ENCODE measurements around the gene CERK. TPM values are rescaled to one million over a fixed set of nuclear protein-coding genes. Genes with fewer than 3 reads are reported as not detected.

CERK gene
- total and polyA plus RNA-seq, 4 donors: 7.9 to 24.3 (median 10.2) TPM

DNA sequence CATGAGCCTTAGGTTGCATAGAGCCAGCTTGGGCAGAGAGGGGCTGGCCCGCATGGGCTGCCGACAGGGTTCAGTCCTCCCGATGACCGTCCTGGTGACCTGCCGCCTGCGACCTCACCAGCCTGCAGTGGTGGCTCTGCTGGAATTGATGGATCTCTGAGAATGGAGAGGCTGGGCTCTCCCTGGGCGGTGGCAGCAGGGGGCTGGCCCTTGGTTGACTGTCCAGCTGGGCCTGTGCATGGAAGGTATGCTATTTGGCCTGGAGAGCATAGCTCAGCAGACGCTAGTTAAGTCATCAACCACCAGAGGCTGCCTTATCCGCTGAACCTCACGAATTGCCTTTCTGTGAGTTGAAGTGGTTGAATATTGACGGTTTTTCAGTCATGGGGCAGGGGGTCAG lies 98.2 kb downstream of the CERK start:
- H3K36me3 ChIP-seq (ENCODE audit: control insufficient read depth in 4 of 4, insufficient read depth in 3 of 4, low read depth in 1 of 4, low read length in 3 of 4): peaks cover 0 to 3% (median 0%) of the 10 kb centered on the region in 4 donors
- H3K27ac ChIP-seq (ENCODE audit: low read depth in 1 of 2, low read length in 2 of 2): no peak overlapping the region
- TF ChIP-seq SP1 (IDR thresholded peaks at IDR 0.05): no peak
- H3K9me3 ChIP-seq (ENCODE audit: control insufficient read depth in 4 of 4, low read length in 3 of 4): no peaks in the 10 kb centered on the region
- H3K27me3 ChIP-seq (ENCODE audit: control insufficient read depth in 4 of 4, insufficient read depth in 4 of 4, low read length in 3 of 4): no peaks in the 10 kb centered on the region
- H3K9ac ChIP-seq (ENCODE audit: low read depth in 1 of 2, low read length in 2 of 2): no peak overlapping the region
- no peak overlapping the region for H3K4me3 ChIP-seq (ENCODE audit: low read depth in 1 of 3, low read length in 3 of 3)
- DNase-seq (ENCODE audit: low spot score): no peak
- H3K4me1 ChIP-seq (ENCODE audit: control insufficient read depth in 4 of 4, insufficient read depth in 4 of 4, low read length in 3 of 4): peaks cover 0 to 40% (median 14%) of the 10 kb centered on the region in 4 donors
- WGBS: 85% methylated on average over 11 of the region's 11 CpGs

DNA sequence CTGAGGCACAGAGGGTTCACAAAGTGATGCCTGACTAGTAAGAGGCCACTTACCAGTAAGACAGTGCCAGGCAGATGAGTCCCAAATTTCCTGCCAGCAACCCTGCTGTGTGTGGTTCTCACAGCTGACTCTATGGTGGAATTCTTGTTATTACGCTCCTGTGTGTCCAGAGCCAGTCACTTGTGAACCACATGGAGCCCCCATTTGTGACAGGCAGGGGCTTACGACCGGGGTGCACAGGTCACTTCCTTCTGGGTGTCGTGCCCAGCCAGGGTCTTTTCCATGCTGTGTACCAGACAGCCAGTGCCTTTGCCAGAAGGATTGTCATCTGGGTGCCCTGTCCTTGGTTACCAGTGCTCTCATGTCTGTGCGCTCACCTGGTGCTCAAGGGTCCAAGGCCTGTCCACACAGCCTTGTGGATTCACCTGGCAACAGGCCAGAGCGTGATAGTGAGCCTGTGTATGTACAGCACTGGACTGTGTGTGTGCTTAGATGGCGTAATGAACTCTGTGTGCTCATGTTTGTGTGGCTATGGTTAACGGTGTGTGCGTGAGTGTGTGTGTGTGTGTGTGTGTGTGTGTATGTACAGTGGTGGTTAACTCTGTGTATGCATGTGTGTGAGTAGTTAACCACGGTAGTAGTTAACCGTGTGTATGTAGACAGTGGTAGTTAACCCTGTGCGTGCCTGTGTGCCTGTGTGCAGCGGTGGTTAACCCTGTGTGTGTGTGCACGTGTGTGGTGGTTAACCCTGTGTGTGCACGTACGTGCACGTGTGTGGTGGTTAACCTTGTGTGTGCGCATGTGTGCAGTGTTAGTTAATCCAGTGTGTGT lies 99.2 kb downstream of the CERK start:
- Histone ChIP-seq H3K4me3 (ENCODE audit: low read depth in 1 of 3, low read length in 3 of 3) (peak overlapping the region; percentile 38 to 57 (median 56)), H3K27ac (ENCODE audit: low read depth in 1 of 2, low read length in 2 of 2) (peak overlapping the region; percentile 90 to 93), H3K27me3 (ENCODE audit: control insufficient read depth in 4 of 4, insufficient read depth in 4 of 4, low read length in 3 of 4) (no peaks in the 10 kb centered on the region), H3K36me3 (ENCODE audit: control insufficient read depth in 4 of 4, insufficient read depth in 3 of 4, low read depth in 1 of 4, low read length in 3 of 4) (peaks cover 0 to 3% (median 0%) of the 10 kb centered on the region in 4 donors), H3K9ac (ENCODE audit: low read depth in 1 of 2, low read length in 2 of 2) (peak overlapping the region; percentile 36 to 78), H3K9me3 (ENCODE audit: control insufficient read depth in 4 of 4, low read length in 3 of 4) (no peaks in the 10 kb centered on the region), H3K4me1 (ENCODE audit: control insufficient read depth in 4 of 4, insufficient read depth in 4 of 4, low read length in 3 of 4) (peaks cover 0 to 40% (median 14%) of the 10 kb centered on the region in 4 donors)
- DNase-seq (ENCODE audit: low spot score): peak; percentile 77
- WGBS: 37% methylated on average over 18 of the region's 18 CpGs
- no peak for TF ChIP-seq TAF1 (conservative IDR thresholded peaks at IDR 0.05)
- TF ChIP-seq, protein P1, sequence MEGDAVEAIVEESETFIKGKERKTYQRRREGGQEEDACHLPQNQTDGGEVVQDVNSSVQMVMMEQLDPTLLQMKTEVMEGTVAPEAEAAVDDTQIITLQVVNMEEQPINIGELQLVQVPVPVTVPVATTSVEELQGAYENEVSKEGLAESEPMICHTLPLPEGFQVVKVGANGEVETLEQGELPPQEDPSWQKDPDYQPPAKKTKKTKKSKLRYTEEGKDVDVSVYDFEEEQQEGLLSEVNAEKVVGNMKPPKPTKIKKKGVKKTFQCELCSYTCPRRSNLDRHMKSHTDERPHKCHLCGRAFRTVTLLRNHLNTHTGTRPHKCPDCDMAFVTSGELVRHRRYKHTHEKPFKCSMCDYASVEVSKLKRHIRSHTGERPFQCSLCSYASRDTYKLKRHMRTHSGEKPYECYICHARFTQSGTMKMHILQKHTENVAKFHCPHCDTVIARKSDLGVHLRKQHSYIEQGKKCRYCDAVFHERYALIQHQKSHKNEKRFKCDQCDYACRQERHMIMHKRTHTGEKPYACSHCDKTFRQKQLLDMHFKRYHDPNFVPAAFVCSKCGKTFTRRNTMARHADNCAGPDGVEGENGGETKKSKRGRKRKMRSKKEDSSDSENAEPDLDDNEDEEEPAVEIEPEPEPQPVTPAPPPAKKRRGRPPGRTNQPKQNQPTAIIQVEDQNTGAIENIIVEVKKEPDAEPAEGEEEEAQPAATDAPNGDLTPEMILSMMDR (IDR thresholded peaks at IDR 0.05; ENCODE audit: low read depth, low read length, missing input control): no peak
- peak; percentile 60 for TF ChIP-seq NR2F2 (IDR thresholded peaks at IDR 0.05)
- TF ChIP-seq FOXA1 (IDR thresholded peaks at IDR 0.05): peak; percentile 96
- TF ChIP-seq, protein P2, sequence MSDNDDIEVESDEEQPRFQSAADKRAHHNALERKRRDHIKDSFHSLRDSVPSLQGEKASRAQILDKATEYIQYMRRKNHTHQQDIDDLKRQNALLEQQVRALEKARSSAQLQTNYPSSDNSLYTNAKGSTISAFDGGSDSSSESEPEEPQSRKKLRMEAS (IDR thresholded peaks at IDR 0.05): peak; percentile 92
- TF ChIP-seq HNF4G (IDR thresholded peaks at IDR 0.05): peak; percentile 32
- peak; percentile 94 to 96 for TF ChIP-seq RXRA (IDR thresholded peaks at IDR 0.05)
- peak; percentile 93 for TF ChIP-seq SP1 (IDR thresholded peaks at IDR 0.05)
- TF ChIP-seq, protein P3, sequence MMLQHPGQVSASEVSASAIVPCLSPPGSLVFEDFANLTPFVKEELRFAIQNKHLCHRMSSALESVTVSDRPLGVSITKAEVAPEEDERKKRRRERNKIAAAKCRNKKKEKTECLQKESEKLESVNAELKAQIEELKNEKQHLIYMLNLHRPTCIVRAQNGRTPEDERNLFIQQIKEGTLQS (IDR thresholded peaks at IDR 0.05): no peak
- peak; percentile 96 for TF ChIP-seq FOXA2 (IDR thresholded peaks at IDR 0.05)
- TF ChIP-seq HNF4A (conservative IDR thresholded peaks at IDR 0.05): peak; percentile 91 to 92
- TF ChIP-seq, protein P4, sequence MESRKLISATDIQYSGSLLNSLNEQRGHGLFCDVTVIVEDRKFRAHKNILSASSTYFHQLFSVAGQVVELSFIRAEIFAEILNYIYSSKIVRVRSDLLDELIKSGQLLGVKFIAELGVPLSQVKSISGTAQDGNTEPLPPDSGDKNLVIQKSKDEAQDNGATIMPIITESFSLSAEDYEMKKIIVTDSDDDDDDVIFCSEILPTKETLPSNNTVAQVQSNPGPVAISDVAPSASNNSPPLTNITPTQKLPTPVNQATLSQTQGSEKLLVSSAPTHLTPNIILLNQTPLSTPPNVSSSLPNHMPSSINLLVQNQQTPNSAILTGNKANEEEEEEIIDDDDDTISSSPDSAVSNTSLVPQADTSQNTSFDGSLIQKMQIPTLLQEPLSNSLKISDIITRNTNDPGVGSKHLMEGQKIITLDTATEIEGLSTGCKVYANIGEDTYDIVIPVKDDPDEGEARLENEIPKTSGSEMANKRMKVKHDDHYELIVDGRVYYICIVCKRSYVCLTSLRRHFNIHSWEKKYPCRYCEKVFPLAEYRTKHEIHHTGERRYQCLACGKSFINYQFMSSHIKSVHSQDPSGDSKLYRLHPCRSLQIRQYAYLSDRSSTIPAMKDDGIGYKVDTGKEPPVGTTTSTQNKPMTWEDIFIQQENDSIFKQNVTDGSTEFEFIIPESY (IDR thresholded peaks at IDR 0.05): peak; percentile 97
- TF ChIP-seq, protein P5, sequence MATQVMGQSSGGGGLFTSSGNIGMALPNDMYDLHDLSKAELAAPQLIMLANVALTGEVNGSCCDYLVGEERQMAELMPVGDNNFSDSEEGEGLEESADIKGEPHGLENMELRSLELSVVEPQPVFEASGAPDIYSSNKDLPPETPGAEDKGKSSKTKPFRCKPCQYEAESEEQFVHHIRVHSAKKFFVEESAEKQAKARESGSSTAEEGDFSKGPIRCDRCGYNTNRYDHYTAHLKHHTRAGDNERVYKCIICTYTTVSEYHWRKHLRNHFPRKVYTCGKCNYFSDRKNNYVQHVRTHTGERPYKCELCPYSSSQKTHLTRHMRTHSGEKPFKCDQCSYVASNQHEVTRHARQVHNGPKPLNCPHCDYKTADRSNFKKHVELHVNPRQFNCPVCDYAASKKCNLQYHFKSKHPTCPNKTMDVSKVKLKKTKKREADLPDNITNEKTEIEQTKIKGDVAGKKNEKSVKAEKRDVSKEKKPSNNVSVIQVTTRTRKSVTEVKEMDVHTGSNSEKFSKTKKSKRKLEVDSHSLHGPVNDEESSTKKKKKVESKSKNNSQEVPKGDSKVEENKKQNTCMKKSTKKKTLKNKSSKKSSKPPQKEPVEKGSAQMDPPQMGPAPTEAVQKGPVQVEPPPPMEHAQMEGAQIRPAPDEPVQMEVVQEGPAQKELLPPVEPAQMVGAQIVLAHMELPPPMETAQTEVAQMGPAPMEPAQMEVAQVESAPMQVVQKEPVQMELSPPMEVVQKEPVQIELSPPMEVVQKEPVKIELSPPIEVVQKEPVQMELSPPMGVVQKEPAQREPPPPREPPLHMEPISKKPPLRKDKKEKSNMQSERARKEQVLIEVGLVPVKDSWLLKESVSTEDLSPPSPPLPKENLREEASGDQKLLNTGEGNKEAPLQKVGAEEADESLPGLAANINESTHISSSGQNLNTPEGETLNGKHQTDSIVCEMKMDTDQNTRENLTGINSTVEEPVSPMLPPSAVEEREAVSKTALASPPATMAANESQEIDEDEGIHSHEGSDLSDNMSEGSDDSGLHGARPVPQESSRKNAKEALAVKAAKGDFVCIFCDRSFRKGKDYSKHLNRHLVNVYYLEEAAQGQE (IDR thresholded peaks at IDR 0.05): peak; percentile 88
- TF ChIP-seq EGR1 (IDR thresholded peaks at IDR 0.05; ENCODE audit: low read depth in 2 of 2): no peak
- TF ChIP-seq GABPA (IDR thresholded peaks at IDR 0.05 in 1 of 2, conservative IDR thresholded peaks at IDR 0.05 in 1 of 2): peak in 1 of 2 donors; percentile 47
- TF ChIP-seq YY1 (IDR thresholded peaks at IDR 0.05): peak; percentile 74
- peak; percentile 18 to 71 for TF ChIP-seq RAD21 (IDR thresholded peaks at IDR 0.05)
- peak; percentile 69 to 95 for TF ChIP-seq JUND (IDR thresholded peaks at IDR 0.05)
